SK-N-SH (cell line): ENCODE results near the gene TRIM44. TPM values are rescaled to one million over a fixed set of nuclear protein-coding genes. Genes with fewer than 3 reads are reported as not detected.

Experiments
- CTCF ChIA-PET: fragments of 300-600, 350-600 bp; formaldehyde crosslinking; extraction: SDS; loops from one replicate; lab custom pipeline; 2021; lab: Yijun Ruan, JAX
- POLR2A ChIA-PET: fragments of 350-600 bp; sonication (Branson Sonifier 250); formaldehyde crosslinking; extraction: SDS; loops from one replicate; lab custom pipeline; 2020; ENCODE audit warnings: antibody characterized with exemption, inconsistent platforms; lab: Yijun Ruan, JAX
- DNase-seq: peaks from one replicate; pipeline ENCODE4 v3.0.0; 2012
- H2AFZ ChIP-seq: fragments of 200-600 bp; sonication (generic); 2 replicates; pipeline ENCODE4 v1.8.1; 2016; ENCODE audit warnings: antibody characterized with exemption, mild to moderate bottlenecking, low read depth
- H3F3A ChIP-seq: fragments of 200-600 bp; sonication (generic); replicated peaks from 2 replicates; pipeline ENCODE3; 2016; ENCODE audit warnings: antibody characterized with exemption, mild to moderate bottlenecking; ENCODE audit not compliant: insufficient read depth
- H3K27ac ChIP-seq, 2 experiments: fragments of 200-500 bp in 1 of 2; fragments of 200-600 bp in 1 of 2; sonication (Bioruptor generic) in 1 of 2; sonication (generic), shearing (Covaris generic) in 1 of 2; 2 replicates each; pipeline versions ENCODE4 v1.5.1 to v1.6.1; 2014 to 2016; ENCODE audit warnings: low read depth in 2 of 2, inconsistent platforms in 1 of 2, low read length in 1 of 2, mild to moderate bottlenecking in 1 of 2, mixed read lengths in 1 of 2
- H3K27me3 ChIP-seq: fragments of 200-600 bp; sonication (generic), shearing (Covaris generic); 2 replicates; pipeline ENCODE4 v1.6.1; 2016; ENCODE audit warnings: mixed run types; ENCODE audit not compliant: insufficient read depth
- H3K36me3 ChIP-seq, 2 experiments: fragments of 200-500 bp in 1 of 2; fragments of 200-600 bp in 1 of 2; sonication (Bioruptor generic) in 1 of 2; sonication (generic) in 1 of 2; replicated peaks in 1 of 2; 2 replicates each; pipeline versions ENCODE3 to v1.5.1; 2014 to 2016; ENCODE audit warnings: low read length in 1 of 2, mild to moderate bottlenecking in 1 of 2; ENCODE audit not compliant: insufficient read depth in 2 of 2, control insufficient read depth in 1 of 2
- H3K4me1 ChIP-seq, 2 experiments: fragments of 200-500 bp in 1 of 2; fragments of 200-600 bp in 1 of 2; sonication (Bioruptor generic) in 1 of 2; sonication (generic), shearing (Covaris generic) in 1 of 2; 2 replicates each; pipeline versions ENCODE4 v1.5.1 to v1.6.1; 2014 to 2016; ENCODE audit warnings: low read depth in 1 of 2, low read length in 1 of 2, mixed run types in 1 of 2; ENCODE audit not compliant: insufficient read depth in 2 of 2, control insufficient read depth in 1 of 2
- H3K4me2 ChIP-seq: fragments of 200-600 bp; sonication (generic), shearing (Covaris generic); 2 replicates; pipeline ENCODE4 v1.6.1; 2017; ENCODE audit warnings: mixed run types
- H3K4me3 ChIP-seq, 2 experiments: fragments of 200-500 bp in 1 of 2; fragments of 200-600 bp in 1 of 2; sonication (Bioruptor generic) in 1 of 2; sonication (generic), shearing (Covaris generic) in 1 of 2; 2 replicates each; pipeline versions ENCODE4 v1.5.1 to v1.8.1; 2014 to 2016; ENCODE audit warnings: low read depth in 2 of 2, inconsistent platforms in 1 of 2, low read length in 1 of 2, mild to moderate bottlenecking in 1 of 2, mixed read lengths in 1 of 2, moderate library complexity in 1 of 2
- H3K79me2 ChIP-seq: fragments of 200-600 bp; sonication (generic); 2 replicates; pipeline ENCODE4 v1.8.1; 2017; ENCODE audit warnings: mild to moderate bottlenecking; ENCODE audit not compliant: insufficient read depth
- H3K9ac ChIP-seq: fragments of 200-600 bp; sonication (generic); 2 replicates; pipeline ENCODE4 v1.6.1; 2017; ENCODE audit warnings: mixed run types
- H3K9me2 ChIP-seq: fragments of 200-600 bp; sonication (generic); 2 replicates; pipeline ENCODE4 v1.6.1; 2017; ENCODE audit warnings: mixed run types
- H3K9me3 ChIP-seq: fragments of 200-600 bp; sonication (generic); 2 replicates; pipeline ENCODE4 v1.6.1; 2017; ENCODE audit warnings: mixed run types, mild to moderate bottlenecking, moderate library complexity
- H4K20me1 ChIP-seq: fragments of 200-600 bp; sonication (generic); 2 replicates; pipeline ENCODE4 v1.6.1; 2017; ENCODE audit warnings: mild to moderate bottlenecking, mixed run types; ENCODE audit not compliant: insufficient read depth
- FOXJ3 ChIP-seq: sonication (generic); formaldehyde crosslinking; IDR thresholded peaks from 2 replicates; pipeline ENCODE4 v1.5.1; 2020; ENCODE audit warnings: mild to moderate bottlenecking, missing genetic modification reagents
- FOXM1 ChIP-seq: IDR thresholded peaks from 2 replicates; pipeline ENCODE4 v1.4.0; 2012; ENCODE audit warnings: low read depth, mild to moderate bottlenecking
- GABPA ChIP-seq: IDR thresholded peaks from 2 replicates; pipeline ENCODE4 v1.4.0; 2012; ENCODE audit warnings: low read depth, mild to moderate bottlenecking
- GATA2 ChIP-seq: sonication (generic); formaldehyde crosslinking; IDR thresholded peaks from 2 replicates; pipeline ENCODE4 v1.5.0; 2020; ENCODE audit warnings: mild to moderate bottlenecking, missing genetic modification reagents
- MXI1 ChIP-seq: IDR thresholded peaks from 2 replicates; pipeline ENCODE4 v1.6.1; 2012; ENCODE audit warnings: mild to moderate bottlenecking, low read depth, low read length, improper control_type of control experiment
- NRF1 ChIP-seq: IDR thresholded peaks from 2 replicates; pipeline ENCODE4 v1.6.1; 2012; ENCODE audit warnings: low read depth, mild to moderate bottlenecking, low read length
- POLR2AphosphoS5 ChIP-seq: IDR thresholded peaks from 2 replicates; pipeline ENCODE4 v1.6.1; 2012; ENCODE audit warnings: low read depth, low read length
- REST ChIP-seq: IDR thresholded peaks from 2 replicates; pipeline ENCODE4 v1.6.1; 2012; ENCODE audit warnings: mild to moderate bottlenecking, low read depth, low read length, moderate library complexity
- RFX5 ChIP-seq: IDR thresholded peaks from 2 replicates; pipeline ENCODE4 v1.6.1; 2012; ENCODE audit warnings: mild to moderate bottlenecking, improper control_type of control experiment, low read length
- RXRA ChIP-seq: IDR thresholded peaks from 2 replicates; pipeline ENCODE4 v1.4.0; 2012; ENCODE audit warnings: low read depth, mild to moderate bottlenecking, borderline replicate concordance
- TAF1 ChIP-seq: IDR thresholded peaks from 2 replicates; pipeline ENCODE4 v1.6.1; 2012; ENCODE audit warnings: low read depth, mild to moderate bottlenecking, low read length, moderate library complexity, borderline replicate concordance
- USF1 ChIP-seq: IDR thresholded peaks from 2 replicates; pipeline ENCODE4 v1.4.0; 2012; ENCODE audit warnings: low read depth, borderline replicate concordance
- YY1 ChIP-seq: IDR thresholded peaks from 2 replicates; pipeline ENCODE4 v1.4.0; 2012; ENCODE audit warnings: low read depth, mild to moderate bottlenecking
- ZBTB33 ChIP-seq: IDR thresholded peaks from 2 replicates; pipeline ENCODE4 v1.4.0; 2012; ENCODE audit warnings: low read depth, borderline replicate concordance
- WGBS: methylation state at CpG from one replicate; pipeline ENCODE4 v1.1.6; 2017; ENCODE audit warnings: low lambda C conversion rate; 5-methylcytosine and 5-hydroxymethylcytosine counted together
- polyA plus RNA-seq, 3 experiments: library from polyadenylated mRNA; depleted of rRNA; stranded (reverse); fragments of >200 nt; gene quantifications; 2 replicates each; pipeline ENCODE4 v1.2.3, GENCODE V29; 2012
- TF ChIP-seq, protein P1 (sequence below): fragments of 150-350 bp; IDR thresholded peaks from 2 replicates; pipeline ENCODE4 v1.6.1; 2016; ENCODE audit warnings: mild to moderate bottlenecking, low read depth, low read length

The TRIM44 gene
- polyA plus RNA-seq, 1 of the 3 experiments (the other 2 are of a cell fraction): 34.1 TPM

GRCh38 chr11:35814081-35814695, 151.6 kb downstream of the TRIM44 start:
- CTCF ChIA-PET: interaction anchor here (0.9 to 3.8 kb wide), 4 partner anchors 8 to 452 kb away, joined by 3 to 38 read pairs (median 3); no protein-coding TSS in a partner anchor
- peaks cover 0 to 10% of the 10 kb centered on the region in 2 experiments for H3K36me3 ChIP-seq
- no peaks in the 10 kb centered on the region for H3K27me3 ChIP-seq
- 93% methylated on average over 7 of the region's 7 CpGs for WGBS
- TF ChIP-seq NRF1 (no peak), USF1 (no peak), GATA2 (CRISPR knock-in tag) (no peak), POLR2AphosphoS5 (no peak), GABPA (no peak), ZBTB33 (no peak), FOXJ3 (CRISPR knock-in tag) (no peak), RXRA (no peak), FOXM1 (no peak)
- TF ChIP-seq, protein P1, sequence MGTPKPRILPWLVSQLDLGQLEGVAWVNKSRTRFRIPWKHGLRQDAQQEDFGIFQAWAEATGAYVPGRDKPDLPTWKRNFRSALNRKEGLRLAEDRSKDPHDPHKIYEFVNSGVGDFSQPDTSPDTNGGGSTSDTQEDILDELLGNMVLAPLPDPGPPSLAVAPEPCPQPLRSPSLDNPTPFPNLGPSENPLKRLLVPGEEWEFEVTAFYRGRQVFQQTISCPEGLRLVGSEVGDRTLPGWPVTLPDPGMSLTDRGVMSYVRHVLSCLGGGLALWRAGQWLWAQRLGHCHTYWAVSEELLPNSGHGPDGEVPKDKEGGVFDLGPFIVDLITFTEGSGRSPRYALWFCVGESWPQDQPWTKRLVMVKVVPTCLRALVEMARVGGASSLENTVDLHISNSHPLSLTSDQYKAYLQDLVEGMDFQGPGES: no peak
- H3F3A ChIP-seq: no peaks in the 10 kb centered on the region
- H3K79me2 ChIP-seq: no peaks in the 10 kb centered on the region
- peaks cover 0 to 3% of the 10 kb centered on the region in 2 experiments; a peak in 2 of 4 replicates for H3K4me1 ChIP-seq
- no peak overlapping the region for H3K9ac ChIP-seq
- no peaks in the 10 kb centered on the region for H3K9me2 ChIP-seq
- H4K20me1 ChIP-seq: no peaks in the 10 kb centered on the region
- no peak for DNase-seq
- POLR2A ChIA-PET: no interaction called here
- H3K4me2 ChIP-seq: no peak overlapping the region
- H2AFZ ChIP-seq: no peak overlapping the region
- no peak overlapping the region for H3K27ac ChIP-seq
- no peaks in the 10 kb centered on the region for H3K9me3 ChIP-seq
- no peak overlapping the region for H3K4me3 ChIP-seq

DNA sequence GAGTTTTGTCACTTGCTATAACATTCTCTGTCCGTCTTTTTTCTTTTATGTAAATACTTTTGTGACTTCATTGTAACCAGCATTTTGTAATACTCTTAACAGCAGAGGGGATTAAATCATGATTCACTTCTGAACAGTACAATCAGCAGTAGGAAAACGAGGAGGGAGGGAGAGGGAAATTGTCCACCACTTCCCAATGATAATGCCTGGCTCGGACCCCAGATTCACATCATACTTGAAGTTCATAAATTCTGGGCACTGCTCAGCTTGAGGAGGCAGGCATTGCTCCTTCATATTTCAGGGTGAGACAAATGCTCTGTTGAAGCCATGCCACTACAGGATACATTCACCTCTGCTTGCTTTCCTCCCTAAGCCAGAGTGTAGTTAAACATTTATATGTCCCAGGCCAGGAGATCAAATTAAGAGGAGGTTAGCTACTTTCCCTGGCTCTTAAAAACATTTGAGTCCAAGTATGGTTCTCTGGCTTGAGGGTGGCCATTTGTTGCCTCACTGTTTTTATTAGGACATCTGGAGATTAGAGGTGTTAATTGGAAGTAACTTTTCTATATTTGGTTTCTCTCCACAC, 152.2 kb downstream of the TRIM44 start:
- Histone ChIP-seq H3K4me2 (no peak overlapping the region), H3K9me3 (no peaks in the 10 kb centered on the region), H3K79me2 (no peaks in the 10 kb centered on the region), H3K27me3 (no peaks in the 10 kb centered on the region), H2AFZ (no peak overlapping the region), H3K9me2 (no peaks in the 10 kb centered on the region), H3K27ac (no peak overlapping the region), H3K4me1 (peaks cover 0 to 3% of the 10 kb centered on the region in 2 experiments; a peak in 2 of 4 replicates), H3K9ac (no peak overlapping the region), H3K4me3 (no peak overlapping the region), H3F3A (no peaks in the 10 kb centered on the region), H3K36me3 (peaks cover 0 to 6% of the 10 kb centered on the region in 2 experiments), H4K20me1 (no peaks in the 10 kb centered on the region)
- no peak for DNase-seq
- TF ChIP-seq REST (no peak), RFX5 (no peak), GATA2 (CRISPR knock-in tag) (no peak), POLR2AphosphoS5 (no peak), YY1 (no peak), RXRA (no peak), FOXJ3 (CRISPR knock-in tag) (no peak), MXI1 (no peak), ZBTB33 (no peak), TAF1 (no peak)
- CTCF ChIA-PET: interaction anchor here (1.5 to 3.8 kb wide), 2 partner anchors 7 to 452 kb away, joined by 3 to 38 read pairs; no protein-coding TSS in a partner anchor
- WGBS: 91% methylated on average over 3 of the region's 3 CpGs
- POLR2A ChIA-PET: no interaction called here
